WTC11 (cell line): ENCODE data around the gene MTF1.

ENCODE experiments used
- ATF1 ChIP-seq: sonication (generic); formaldehyde crosslinking; IDR thresholded peaks from 2 replicates; pipeline ENCODE4 v1.8.1; 2023; ENCODE audit warnings: mild to moderate bottlenecking, moderate library complexity, missing genetic modification reagents
- ATF6 ChIP-seq: sonication (generic); formaldehyde crosslinking; IDR thresholded peaks from 2 replicates; pipeline ENCODE4 v1.8.1; 2023; ENCODE audit warnings: mild to moderate bottlenecking, missing genetic modification reagents
- CBFB ChIP-seq: sonication (generic); formaldehyde crosslinking; IDR thresholded peaks from 2 replicates; pipeline ENCODE4 v1.8.1; 2022; ENCODE audit warnings: mild to moderate bottlenecking, low read depth, missing genetic modification reagents
- CTCF ChIP-seq: fragments of 200-600 bp; IDR thresholded peaks from 2 replicates; pipeline ENCODE4 v1.8.0; 2022; ENCODE audit warnings: antibody characterized with exemption
- E2F1 ChIP-seq: sonication (generic); formaldehyde crosslinking; IDR thresholded peaks from 2 replicates; pipeline ENCODE4 v1.8.0; 2022; ENCODE audit warnings: mild to moderate bottlenecking, missing genetic modification reagents
- JUN ChIP-seq: sonication (generic); formaldehyde crosslinking; IDR thresholded peaks from 2 replicates; pipeline ENCODE4 v1.8.0; 2023; ENCODE audit warnings: mild to moderate bottlenecking, missing genetic modification reagents
- KAT7 ChIP-seq: sonication (generic); formaldehyde crosslinking; IDR thresholded peaks from 2 replicates; pipeline ENCODE4 v1.8.1; 2023; ENCODE audit warnings: missing genetic modification reagents, mild to moderate bottlenecking, borderline replicate concordance
- RELA ChIP-seq: sonication (generic); formaldehyde crosslinking; IDR thresholded peaks from 2 replicates; pipeline ENCODE4 v1.8.1; 2022; ENCODE audit warnings: missing genetic modification reagents, mild to moderate bottlenecking, borderline replicate concordance
- RORB ChIP-seq: fragments of 250-450 bp; sonication (Bioruptor Pico); IDR thresholded peaks from 2 replicates; pipeline ENCODE4 v1.9.0; 2021; ENCODE audit warnings: mild to moderate bottlenecking
- SP1 ChIP-seq: sonication (generic); formaldehyde crosslinking; conservative IDR thresholded peaks from 2 replicates; pipeline ENCODE4 v1.8.1; 2022; ENCODE audit warnings: missing genetic modification reagents
- TEAD4 ChIP-seq: sonication (generic); formaldehyde crosslinking; IDR thresholded peaks from 2 replicates; pipeline ENCODE4 v1.8.0; 2022; ENCODE audit warnings: mild to moderate bottlenecking, missing genetic modification reagents
- ZBTB21 ChIP-seq: sonication (generic); formaldehyde crosslinking; IDR thresholded peaks from 2 replicates; pipeline ENCODE4 v1.8.1; 2023; ENCODE audit warnings: mild to moderate bottlenecking, missing genetic modification reagents, borderline replicate concordance
- ZNF121 ChIP-seq: sonication (generic); formaldehyde crosslinking; IDR thresholded peaks from 2 replicates; pipeline ENCODE4 v1.8.0; 2023; ENCODE audit warnings: missing genetic modification reagents

- TF ChIP-seq CTCF = no peak
- no peak for TF ChIP-seq JUN (CRISPR knock-in tag)
- TF ChIP-seq ZBTB21 (CRISPR knock-in tag) = no peak
- TF ChIP-seq RELA (CRISPR knock-in tag) = no peak
- TF ChIP-seq ATF1 = no peak
- TF ChIP-seq ZNF121 (CRISPR knock-in tag) = no peak
- no peak for TF ChIP-seq ATF6 (CRISPR knock-in tag)
- TF ChIP-seq TEAD4 (CRISPR knock-in tag) = no peak
- no peak for TF ChIP-seq E2F1 (CRISPR knock-in tag)
- no peak for TF ChIP-seq SP1 (CRISPR knock-in tag)
- no peak for TF ChIP-seq CBFB (CRISPR knock-in tag)
- TF ChIP-seq RORB (CRISPR knock-in tag) = no peak
- TF ChIP-seq KAT7 = no peak
These were observed 6.1 kb upstream of the MTF1 start for GRCh38 chr1:37865348-37866120.
